Thyroid gland (tissue), 4 donors: ENCODE data around the gene MRPL9.

Experiments
- CTCF ChIP-seq, 6 experiments: fragments of 200-600 bp in 3 of 6; fragments of 450-650 bp in 3 of 6; sonication (generic) in 3 of 6; IDR thresholded peaks; one replicate each; pipeline ENCODE4 v1.5.1; 2016 to 2019; ENCODE audit warnings: antibody characterized with exemption in 6 of 6, mild to moderate bottlenecking in 2 of 6, inconsistent platforms in 1 of 6, moderate library complexity in 1 of 6
- POLR2A ChIP-seq, 2 donors: fragments of 450-650 bp; IDR thresholded peaks; one replicate each; pipeline ENCODE4 v1.6.1; 2017; ENCODE audit warnings: antibody characterized with exemption in 2 of 2, mild to moderate bottlenecking in 2 of 2, moderate library complexity in 1 of 2

GRCh38 chr1:151777317-151777716 is 14.0 kb upstream of the MRPL9 start:
- TF ChIP-seq POLR2A (IDR thresholded peaks at IDR 0.05) (no peak), CTCF (IDR thresholded peaks at IDR 0.05) (no peak)
